ENCODE measurements around the gene PLG. TPM values are rescaled to one million over a fixed set of nuclear protein-coding genes. Genes with fewer than 3 reads are reported as not detected.

The PLG gene
- total and polyA plus RNA-seq, 2 of the 4 experiments (the other 2 are of a cell fraction): not detected

GRCh38 chr6:160662842-160663241, 39.2 kb upstream of the PLG start:
- Histone ChIP-seq H4K8ac (ENCODE audit: low read depth in 2 of 2, low read length in 2 of 2) (no peak overlapping the region), H3K56ac (ENCODE audit: extremely low read depth, insufficient read depth, low read length) (no peak overlapping the region), H2BK15ac (ENCODE audit: low read depth, low read length) (no peak overlapping the region), H3K4me2 (ENCODE audit: low read depth, low read length) (no peak overlapping the region), H3K9ac (ENCODE audit: low read depth, low read length) (no peak overlapping the region), H4K91ac (ENCODE audit: insufficient read depth, low read depth, low read length) (no peak overlapping the region), H3K4me3 (ENCODE audit: insufficient read depth, low read depth, low read length) (no peak overlapping the region), H3K18ac (ENCODE audit: low read depth, low read length) (no peak overlapping the region), H3K23ac (ENCODE audit: low read depth, low read length) (no peak overlapping the region), H2AK5ac (ENCODE audit: low read depth, low read length) (no peak overlapping the region), H2BK5ac (ENCODE audit: low read depth, low read length, poor library complexity, severe bottlenecking) (no peak overlapping the region), H3K4ac (ENCODE audit: low read depth, low read length) (no peak overlapping the region), H2AK9ac (replicated peaks; ENCODE audit: low read depth, low read length, poor library complexity) (no peak overlapping the region), H4K20me1 (ENCODE audit: insufficient read depth, low read length) (no peaks in the 10 kb centered on the region), H3K79me1 (ENCODE audit: low read depth in 1 of 2, low read length in 2 of 2) (no peaks in the 10 kb centered on the region), H3K36me3 (ENCODE audit: control insufficient read depth, insufficient read depth, low read length) (no peaks in the 10 kb centered on the region), H2AFZ (replicated peaks; ENCODE audit: low read length, poor library complexity) (no peak overlapping the region), H3K4me1 (ENCODE audit: control insufficient read depth, insufficient read depth, low read length) (no peaks in the 10 kb centered on the region), H3K9me1 (ENCODE audit: insufficient read depth, low read length) (no peaks in the 10 kb centered on the region), H3K14ac (replicated peaks; ENCODE audit: low read depth, low read length) (no peak overlapping the region), H3K27ac (ENCODE audit: insufficient read depth, low read length) (no peak overlapping the region), H2BK20ac (ENCODE audit: low read depth, low read length) (no peak overlapping the region), H3K27me3 (ENCODE audit: control insufficient read depth, insufficient read depth, low read length) (no peaks in the 10 kb centered on the region), H4K5ac (ENCODE audit: low read depth, low read length) (no peak overlapping the region), H3K9me3 (ENCODE audit: control insufficient read depth, insufficient read depth, low read length) (peaks cover 31% of the 10 kb centered on the region), H2BK120ac (ENCODE audit: low read depth, low read length) (no peak overlapping the region)
- ATAC-seq (ENCODE audit: low read depth) (no peak), DNase-seq (no peak)
- ChIA-PET POLR2A (ENCODE audit: unreplicated experiment) (no interaction called here), CTCF (no interaction called here)
- no TSS peak for BruUV-seq (replicated peaks)
- TF ChIP-seq RAD21 (IDR thresholded peaks at IDR 0.05; ENCODE audit: low read length) (no peak), MAFK (IDR thresholded peaks at IDR 0.05; ENCODE audit: low read depth, low read length) (no peak), RCOR1 (IDR thresholded peaks at IDR 0.05; ENCODE audit: insufficient replicate concordance, low read length) (no peak), SMC3 (IDR thresholded peaks at IDR 0.05; ENCODE audit: low read depth, low read length) (no peak), MAZ (IDR thresholded peaks at IDR 0.05; ENCODE audit: borderline replicate concordance, low read depth, low read length) (no peak), CTCF (conservative IDR thresholded peaks at IDR 0.05; ENCODE audit: low read depth, low read length) (no peak), RFX5 (IDR thresholded peaks at IDR 0.05; ENCODE audit: low read depth, low read length) (no peak), MXI1 (IDR thresholded peaks at IDR 0.05; ENCODE audit: borderline replicate concordance, low read depth, low read length) (no peak), FOS (IDR thresholded peaks at IDR 0.05; ENCODE audit: low read depth, low read length) (no peak), POLR2A (IDR thresholded peaks at IDR 0.05; ENCODE audit: low read depth, low read length) (no peak), CEBPB (IDR thresholded peaks at IDR 0.05; ENCODE audit: low read depth, low read length) (no peak), NFE2L2 (IDR thresholded peaks at IDR 0.05; ENCODE audit: low read depth, low read length) (no peak)
- TF ChIP-seq, protein P1, sequence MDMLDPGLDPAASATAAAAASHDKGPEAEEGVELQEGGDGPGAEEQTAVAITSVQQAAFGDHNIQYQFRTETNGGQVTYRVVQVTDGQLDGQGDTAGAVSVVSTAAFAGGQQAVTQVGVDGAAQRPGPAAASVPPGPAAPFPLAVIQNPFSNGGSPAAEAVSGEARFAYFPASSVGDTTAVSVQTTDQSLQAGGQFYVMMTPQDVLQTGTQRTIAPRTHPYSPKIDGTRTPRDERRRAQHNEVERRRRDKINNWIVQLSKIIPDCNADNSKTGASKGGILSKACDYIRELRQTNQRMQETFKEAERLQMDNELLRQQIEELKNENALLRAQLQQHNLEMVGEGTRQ (IDR thresholded peaks at IDR 0.05; ENCODE audit: low read depth, low read length): no peak
- 43% methylated on average over 1 of the region's 2 CpGs; no CpG with 5 or more reads in 1 of the 2 experiments for WGBS, 2 experiments (ENCODE audit: extremely low coverage in 2 of 2, insufficient read length in 1 of 2)
- in situ Hi-C loops (cut with MboI; ENCODE audit: low sequenced_read_pairs) (no loop called here), dilution Hi-C loops (cut with HindIII; ENCODE audit: low sequenced_read_pairs, unreplicated experiment) (no loop called here), intact Hi-C loops (cut with micrococcal nuclease) (no loop called here)

Measured in IMR-90 (cell line).